HG02623 (cell line): ENCODE results near the gene NFKBIL1.

ENCODE experiments used
- ATAC-seq: cut with Tn5 transposase; IDR thresholded peaks from one replicate; pipeline ENCODE4 v1.9.1; 2021; ENCODE audit warnings: moderate library complexity; ENCODE audit not compliant: unreplicated experiment

NFKBIL1 gene

DNA sequence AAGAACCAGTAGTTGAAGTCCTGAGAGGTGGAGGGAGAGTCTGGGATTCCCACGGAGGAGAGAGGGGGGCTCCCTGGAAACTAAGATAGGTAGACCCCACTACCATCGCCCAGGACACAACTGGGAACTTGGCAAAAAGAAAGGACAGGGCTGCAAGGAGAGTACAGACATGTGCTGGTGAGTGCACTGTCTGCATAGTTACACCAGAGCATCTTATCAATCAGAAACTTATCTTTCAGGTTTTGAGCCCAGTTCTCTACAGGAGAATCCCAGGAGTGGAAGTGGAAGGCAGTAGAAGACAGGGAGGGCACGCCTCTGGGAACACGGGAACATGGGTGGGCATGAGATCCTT, 12.2 kb downstream of the NFKBIL1 start:
- ATAC-seq = no peak

DNA sequence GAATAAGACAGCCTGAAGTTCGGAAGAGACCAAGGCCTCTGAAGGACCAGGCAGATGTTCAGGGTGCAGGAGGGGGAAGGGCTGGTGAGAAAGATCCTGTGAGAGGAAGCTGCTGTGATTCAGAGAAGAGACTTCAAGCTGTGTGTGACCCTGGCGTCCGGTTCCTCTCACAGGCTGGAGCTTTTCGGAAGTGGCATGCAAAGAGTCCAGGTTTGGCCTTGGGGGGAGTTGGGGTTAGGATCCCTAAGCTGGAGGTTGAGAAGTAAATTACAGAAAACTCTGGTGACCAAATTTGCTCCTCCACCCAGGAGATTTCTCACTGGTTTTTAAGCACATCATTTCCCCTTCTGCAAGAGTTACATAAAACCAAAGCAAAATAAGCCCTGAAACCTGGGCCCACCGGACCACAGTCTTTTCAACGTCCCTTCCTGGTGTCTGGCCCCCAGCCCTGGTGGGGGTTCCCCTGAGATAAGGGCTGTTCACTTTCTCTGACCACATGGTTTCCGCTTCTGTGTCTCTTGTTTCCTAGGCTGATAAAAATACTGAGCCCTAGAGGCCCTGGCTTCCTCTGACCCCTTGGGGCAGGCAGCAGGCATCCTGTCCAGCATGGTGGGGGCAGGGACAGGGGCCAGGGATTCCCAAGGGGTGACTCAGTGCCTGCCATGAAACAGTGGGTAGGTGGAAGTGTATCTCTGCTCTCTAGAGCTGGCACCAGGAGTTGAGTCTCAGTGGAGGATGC, 12.7 kb downstream of the NFKBIL1 start:
- peak; percentile 62 for ATAC-seq

DNA sequence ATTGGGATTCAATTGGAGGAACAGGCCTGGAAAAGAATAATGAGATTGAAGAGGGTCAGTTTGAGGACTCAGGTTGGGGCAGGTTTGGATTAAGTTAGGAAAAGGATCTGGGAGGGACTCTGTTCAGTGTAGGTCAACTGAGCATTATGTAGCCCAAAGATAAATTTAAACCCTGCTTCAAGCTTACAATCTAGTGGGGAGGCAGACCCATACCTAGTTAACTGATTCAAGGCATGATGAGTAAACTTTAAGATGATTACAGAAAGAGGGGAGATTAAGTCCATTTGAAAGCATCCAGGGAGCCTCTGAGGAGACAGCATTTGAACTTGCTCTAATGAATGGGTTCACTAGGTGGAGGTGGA, 13.3 kb downstream of the NFKBIL1 start:
- ATAC-seq = no peak

DNA sequence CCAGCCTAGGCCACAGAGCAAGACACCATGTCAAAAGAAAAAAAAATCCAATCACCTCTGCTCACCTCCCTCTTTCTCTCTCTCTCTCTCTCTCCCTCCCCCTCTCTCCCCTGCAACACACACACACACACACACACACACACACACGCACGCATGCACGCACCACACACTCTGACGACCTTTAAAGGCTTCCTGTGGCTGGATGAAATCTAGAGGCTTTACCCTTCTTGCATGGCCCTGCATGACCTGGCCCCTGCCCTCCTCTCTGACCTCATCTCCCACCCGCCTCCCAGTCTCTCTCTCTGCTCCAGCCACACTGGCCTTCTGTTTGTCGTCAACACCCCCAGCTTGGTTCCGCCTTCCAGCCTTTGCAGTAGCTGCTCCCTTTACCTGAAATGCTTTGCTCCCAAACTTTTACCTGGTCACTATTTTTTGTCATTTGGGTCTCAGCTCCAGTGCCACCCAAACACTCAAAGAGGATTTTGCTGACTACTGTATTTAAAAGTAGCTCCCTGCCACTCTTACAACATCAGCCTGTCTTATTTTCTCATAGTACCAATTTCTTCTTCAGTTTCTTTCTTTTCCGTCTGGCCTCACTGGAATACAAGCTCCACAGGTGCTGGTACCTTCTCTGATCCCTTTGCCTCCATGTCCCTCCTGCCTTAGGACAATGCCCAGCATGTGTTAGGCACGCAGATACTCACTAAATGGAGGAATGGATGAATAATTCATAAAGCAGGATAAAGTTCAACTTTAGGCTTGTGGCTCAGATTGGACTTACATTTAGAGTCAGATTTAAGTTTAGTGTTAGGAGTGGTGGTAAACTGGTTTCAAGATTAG, 20.3 kb downstream of the NFKBIL1 start:
- ATAC-seq = no peak

DNA sequence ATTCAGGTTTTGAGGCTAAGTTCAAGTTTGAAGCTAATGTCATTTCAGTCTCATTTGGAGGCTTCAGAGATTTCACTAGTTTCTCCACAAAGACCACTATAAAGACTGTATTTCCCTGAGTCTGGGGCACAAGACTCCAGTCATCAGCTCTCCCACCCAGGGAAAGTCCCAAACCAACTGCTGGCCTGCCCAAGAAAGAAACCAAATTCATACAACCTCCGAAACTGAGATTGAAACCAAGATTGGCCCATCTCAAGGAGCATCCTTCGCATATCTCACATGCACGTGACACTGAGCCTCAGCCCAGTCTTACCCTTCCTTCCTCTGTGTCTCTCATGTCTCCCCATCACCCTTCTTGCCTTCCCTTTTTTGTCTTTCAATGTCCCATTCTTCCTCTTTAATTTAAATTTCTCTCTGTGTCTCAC, 21.1 kb downstream of the NFKBIL1 start:
- ATAC-seq = peak; percentile 48

DNA sequence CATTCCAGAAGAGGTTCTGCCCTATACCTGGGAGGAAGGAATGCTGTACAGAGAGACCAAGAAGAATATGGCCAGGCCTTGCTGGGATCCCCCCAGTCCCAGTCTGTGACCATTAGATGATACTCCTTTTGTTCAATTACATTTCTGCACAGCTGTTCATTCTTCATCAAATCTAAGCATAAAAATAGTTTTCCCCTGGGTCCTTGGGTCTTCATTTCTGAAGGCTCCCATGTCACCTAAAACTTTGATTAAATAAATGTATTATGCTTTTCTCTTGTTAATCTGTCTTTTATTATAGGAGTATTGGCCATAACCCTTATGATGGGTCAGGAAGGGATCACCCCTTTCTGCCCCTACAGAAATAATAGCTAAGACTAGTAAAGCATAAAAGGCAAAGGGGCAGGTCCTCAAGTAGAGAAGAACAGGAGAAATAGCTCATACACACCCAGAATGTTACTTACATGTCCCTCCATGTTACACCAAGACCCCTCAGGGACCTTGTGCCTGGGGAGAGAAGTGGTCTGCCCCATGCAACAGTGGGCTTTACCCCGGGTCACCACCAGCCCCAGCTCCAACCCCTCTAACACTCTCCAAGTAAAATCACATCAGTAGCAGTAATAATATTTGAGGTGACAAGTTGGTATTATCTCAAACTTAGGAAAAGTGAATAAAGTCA, 22.6 kb downstream of the NFKBIL1 start:
- no peak for ATAC-seq

DNA sequence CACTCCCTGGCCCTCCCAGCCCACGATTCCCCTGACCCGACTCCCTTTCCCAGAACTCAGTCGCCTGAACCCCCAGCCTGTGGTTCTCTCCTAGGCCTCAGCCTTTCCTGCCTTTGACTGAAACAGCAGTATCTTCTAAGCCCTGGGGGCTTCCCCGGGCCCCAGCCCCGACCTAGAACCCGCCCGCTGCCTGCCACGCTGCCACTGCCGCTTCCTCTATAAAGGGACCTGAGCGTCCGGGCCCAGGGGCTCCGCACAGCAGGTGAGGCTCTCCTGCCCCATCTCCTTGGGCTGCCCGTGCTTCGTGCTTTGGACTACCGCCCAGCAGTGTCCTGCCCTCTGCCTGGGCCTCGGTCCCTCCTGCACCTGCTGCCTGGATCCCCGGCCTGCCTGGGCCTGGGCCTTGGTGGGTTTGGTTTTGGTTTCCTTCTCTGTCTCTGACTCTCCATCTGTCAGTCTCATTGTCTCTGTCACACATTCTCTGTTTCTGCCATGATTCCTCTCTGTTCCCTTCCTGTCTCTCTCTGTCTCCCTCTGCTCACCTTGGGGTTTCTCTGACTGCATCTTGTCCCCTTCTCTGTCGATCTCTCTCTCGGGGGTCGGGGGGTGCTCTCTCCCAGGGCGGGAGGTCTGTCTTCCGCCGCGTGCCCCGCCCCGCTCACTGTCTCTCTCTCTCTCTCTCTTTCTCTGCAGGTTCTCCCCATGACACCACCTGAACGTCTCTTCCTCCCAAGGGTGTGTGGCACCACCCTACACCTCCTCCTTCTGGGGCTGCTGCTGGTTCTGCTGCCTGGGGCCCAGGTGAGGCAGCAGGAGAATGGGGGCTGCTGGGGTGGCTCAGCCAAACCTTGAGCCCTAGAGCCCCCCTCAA, 24.9 kb downstream of the NFKBIL1 start, which contains the start of gene LTA:
LTA (plus strand) TSS at position 249 of the 871 bp plus-strand sequence; CDS start at position 703, 454 bp downstream.
- peak; percentile 37 for ATAC-seq

DNA sequence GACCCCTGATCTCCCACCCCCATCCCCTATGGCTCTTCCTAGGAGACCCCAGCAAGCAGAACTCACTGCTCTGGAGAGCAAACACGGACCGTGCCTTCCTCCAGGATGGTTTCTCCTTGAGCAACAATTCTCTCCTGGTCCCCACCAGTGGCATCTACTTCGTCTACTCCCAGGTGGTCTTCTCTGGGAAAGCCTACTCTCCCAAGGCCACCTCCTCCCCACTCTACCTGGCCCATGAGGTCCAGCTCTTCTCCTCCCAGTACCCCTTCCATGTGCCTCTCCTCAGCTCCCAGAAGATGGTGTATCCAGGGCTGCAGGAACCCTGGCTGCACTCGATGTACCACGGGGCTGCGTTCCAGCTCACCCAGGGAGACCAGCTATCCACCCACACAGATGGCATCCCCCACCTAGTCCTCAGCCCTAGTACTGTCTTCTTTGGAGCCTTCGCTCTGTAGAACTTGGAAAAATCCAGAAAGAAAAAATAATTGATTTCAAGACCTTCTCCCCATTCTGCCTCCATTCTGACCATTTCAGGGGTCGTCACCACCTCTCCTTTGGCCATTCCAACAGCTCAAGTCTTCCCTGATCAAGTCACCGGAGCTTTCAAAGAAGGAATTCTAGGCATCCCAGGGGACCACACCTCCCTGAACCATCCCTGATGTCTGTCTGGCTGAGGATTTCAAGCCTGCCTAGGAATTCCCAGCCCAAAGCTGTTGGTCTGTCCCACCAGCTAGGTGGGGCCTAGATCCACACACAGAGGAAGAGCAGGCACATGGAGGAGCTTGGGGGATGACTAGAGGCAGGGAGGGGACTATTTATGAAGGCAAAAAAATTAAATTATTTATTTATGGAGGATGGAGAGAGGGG, 26.1 kb downstream of the NFKBIL1 start:
- ATAC-seq = no peak

DNA sequence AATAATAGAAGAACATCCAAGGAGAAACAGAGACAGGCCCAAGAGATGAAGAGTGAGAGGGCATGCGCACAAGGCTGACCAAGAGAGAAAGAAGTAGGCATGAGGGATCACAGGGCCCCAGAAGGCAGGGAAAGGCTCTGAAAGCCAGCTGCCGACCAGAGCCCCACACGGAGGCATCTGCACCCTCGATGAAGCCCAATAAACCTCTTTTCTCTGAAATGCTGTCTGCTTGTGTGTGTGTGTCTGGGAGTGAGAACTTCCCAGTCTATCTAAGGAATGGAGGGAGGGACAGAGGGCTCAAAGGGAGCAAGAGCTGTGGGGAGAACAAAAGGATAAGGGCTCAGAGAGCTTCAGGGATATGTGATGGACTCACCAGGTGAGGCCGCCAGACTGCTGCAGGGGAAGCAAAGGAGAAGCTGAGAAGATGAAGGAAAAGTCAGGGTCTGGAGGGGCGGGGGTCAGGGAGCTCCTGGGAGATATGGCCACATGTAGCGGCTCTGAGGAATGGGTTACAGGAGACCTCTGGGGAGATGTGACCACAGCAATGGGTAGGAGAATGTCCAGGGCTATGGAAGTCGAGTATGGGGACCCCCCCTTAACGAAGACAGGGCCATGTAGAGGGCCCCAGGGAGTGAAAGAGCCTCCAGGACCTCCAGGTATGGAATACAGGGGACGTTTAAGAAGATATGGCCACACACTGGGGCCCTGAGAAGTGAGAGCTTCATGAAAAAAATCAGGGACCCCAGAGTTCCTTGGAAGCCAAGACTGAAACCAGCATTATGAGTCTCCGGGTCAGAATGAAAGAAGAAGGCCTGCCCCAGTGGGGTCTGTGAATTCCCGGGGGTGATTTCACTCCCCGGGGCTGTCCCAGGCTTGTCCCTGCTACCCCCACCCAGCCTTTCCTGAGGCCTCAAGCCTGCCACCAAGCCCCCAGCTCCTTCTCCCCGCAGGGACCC, 27.0 kb downstream of the NFKBIL1 start:
- no peak for ATAC-seq

DNA sequence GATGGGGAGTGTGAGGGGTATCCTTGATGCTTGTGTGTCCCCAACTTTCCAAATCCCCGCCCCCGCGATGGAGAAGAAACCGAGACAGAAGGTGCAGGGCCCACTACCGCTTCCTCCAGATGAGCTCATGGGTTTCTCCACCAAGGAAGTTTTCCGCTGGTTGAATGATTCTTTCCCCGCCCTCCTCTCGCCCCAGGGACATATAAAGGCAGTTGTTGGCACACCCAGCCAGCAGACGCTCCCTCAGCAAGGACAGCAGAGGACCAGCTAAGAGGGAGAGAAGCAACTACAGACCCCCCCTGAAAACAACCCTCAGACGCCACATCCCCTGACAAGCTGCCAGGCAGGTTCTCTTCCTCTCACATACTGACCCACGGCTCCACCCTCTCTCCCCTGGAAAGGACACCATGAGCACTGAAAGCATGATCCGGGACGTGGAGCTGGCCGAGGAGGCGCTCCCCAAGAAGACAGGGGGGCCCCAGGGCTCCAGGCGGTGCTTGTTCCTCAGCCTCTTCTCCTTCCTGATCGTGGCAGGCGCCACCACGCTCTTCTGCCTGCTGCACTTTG, 28.0 kb downstream of the NFKBIL1 start, which contains the start of gene TNF:
TNF (plus strand) TSS at position 231 of the 567 bp plus-strand sequence; CDS start at position 408, 177 bp downstream.
- ATAC-seq = no peak

DNA sequence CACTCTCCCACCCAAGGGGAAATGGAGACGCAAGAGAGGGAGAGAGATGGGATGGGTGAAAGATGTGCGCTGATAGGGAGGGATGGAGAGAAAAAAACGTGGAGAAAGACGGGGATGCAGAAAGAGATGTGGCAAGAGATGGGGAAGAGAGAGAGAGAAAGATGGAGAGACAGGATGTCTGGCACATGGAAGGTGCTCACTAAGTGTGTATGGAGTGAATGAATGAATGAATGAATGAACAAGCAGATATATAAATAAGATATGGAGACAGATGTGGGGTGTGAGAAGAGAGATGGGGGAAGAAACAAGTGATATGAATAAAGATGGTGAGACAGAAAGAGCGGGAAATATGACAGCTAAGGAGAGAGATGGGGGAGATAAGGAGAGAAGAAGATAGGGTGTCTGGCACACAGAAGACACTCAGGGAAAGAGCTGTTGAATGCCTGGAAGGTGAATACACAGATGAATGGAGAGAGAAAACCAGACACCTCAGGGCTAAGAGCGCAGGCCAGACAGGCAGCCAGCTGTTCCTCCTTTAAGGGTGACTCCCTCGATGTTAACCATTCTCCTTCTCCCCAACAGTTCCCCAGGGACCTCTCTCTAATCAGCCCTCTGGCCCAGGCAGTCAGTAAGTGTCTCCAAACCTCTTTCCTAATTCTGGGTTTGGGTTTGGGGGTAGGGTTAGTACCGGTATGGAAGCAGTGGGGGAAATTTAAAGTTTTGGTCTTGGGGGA, 28.7 kb downstream of the NFKBIL1 start:
- ATAC-seq = no peak

DNA sequence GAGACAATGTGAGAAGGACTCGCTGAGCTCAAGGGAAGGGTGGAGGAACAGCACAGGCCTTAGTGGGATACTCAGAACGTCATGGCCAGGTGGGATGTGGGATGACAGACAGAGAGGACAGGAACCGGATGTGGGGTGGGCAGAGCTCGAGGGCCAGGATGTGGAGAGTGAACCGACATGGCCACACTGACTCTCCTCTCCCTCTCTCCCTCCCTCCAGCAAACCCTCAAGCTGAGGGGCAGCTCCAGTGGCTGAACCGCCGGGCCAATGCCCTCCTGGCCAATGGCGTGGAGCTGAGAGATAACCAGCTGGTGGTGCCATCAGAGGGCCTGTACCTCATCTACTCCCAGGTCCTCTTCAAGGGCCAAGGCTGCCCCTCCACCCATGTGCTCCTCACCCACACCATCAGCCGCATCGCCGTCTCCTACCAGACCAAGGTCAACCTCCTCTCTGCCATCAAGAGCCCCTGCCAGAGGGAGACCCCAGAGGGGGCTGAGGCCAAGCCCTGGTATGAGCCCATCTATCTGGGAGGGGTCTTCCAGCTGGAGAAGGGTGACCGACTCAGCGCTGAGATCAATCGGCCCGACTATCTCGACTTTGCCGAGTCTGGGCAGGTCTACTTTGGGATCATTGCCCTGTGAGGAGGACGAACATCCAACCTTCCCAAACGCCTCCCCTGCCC, 29.6 kb downstream of the NFKBIL1 start:
- no peak for ATAC-seq

DNA sequence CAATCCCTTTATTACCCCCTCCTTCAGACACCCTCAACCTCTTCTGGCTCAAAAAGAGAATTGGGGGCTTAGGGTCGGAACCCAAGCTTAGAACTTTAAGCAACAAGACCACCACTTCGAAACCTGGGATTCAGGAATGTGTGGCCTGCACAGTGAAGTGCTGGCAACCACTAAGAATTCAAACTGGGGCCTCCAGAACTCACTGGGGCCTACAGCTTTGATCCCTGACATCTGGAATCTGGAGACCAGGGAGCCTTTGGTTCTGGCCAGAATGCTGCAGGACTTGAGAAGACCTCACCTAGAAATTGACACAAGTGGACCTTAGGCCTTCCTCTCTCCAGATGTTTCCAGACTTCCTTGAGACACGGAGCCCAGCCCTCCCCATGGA, 30.2 kb downstream of the NFKBIL1 start:
- ATAC-seq = no peak

DNA sequence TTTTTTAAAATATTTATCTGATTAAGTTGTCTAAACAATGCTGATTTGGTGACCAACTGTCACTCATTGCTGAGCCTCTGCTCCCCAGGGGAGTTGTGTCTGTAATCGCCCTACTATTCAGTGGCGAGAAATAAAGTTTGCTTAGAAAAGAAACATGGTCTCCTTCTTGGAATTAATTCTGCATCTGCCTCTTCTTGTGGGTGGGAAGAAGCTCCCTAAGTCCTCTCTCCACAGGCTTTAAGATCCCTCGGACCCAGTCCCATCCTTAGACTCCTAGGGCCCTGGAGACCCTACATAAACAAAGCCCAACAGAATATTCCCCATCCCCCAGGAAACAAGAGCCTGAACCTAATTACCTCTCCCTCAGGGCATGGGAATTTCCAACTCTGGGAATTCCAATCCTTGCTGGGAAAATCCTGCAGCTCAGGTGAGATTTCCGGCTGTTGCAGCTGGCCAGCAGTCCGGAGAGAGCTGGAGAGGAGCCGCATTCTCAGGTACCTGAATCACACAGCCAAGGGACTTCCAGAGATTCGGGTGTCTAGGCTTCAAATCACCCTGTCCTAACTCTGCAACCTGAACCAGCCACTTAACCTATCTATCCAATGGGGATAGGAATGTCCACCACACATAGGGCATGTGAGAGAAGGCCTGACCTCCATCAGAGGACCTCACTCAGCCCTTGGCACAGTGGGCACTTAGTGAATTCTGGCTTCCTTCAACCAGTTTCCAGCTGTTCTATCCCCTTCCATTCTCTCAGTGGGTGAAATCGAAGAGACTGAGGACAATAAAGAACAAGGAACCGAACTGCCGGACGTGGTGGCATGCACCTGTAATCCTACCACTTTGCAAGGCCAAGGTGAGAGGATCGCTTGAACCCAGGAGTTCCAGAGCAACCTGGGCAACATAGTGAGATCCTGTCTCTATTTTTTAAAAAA, 31.0 kb downstream of the NFKBIL1 start:
- ATAC-seq = no peak

DNA sequence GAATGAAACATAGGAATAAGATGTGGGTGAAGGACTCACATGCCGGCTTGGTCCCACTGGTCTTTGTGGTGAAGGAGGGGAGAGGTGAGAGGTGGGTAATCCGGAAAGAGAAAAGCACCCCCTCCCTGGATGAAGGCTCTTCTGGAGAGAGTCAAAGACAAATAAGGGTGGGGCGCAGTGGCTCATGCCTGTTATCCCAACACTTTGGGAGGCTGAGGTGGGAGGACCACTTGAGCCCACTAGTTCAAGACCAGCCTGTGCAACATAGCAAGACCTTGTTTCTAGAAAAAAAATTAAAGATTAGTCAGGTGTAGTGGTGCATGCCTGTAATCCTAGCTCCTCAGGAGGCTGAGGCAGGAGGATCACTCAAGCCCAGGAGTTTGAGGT, 31.7 kb downstream of the NFKBIL1 start:
- ATAC-seq = no peak
